Stimulated activated CD4-positive, alpha-beta T cell treated with anti-CD3 and anti-CD28 coated beads, TNF-alpha, amount 100 ng/mL, for 48 hours (primary cell): ENCODE data around the gene SQOR.

Experiments
- DNase-seq, 3 donors: peaks; one replicate each; pipeline ENCODE4 v3.0.0-alpha.2; 2020; ENCODE audit warnings: low read depth in 3 of 3

The SQOR gene

GRCh38 chr15:45660231-45660979 is 25.6 kb downstream of the SQOR start:
- no peak for DNase-seq

- no peak for DNase-seq
Measured at GRCh38 chr15:45662375-45662774, 27.5 kb downstream of the SQOR start.

GRCh38 chr15:45664451-45664850 is 29.6 kb downstream of the SQOR start:
- DNase-seq, result no peak

GRCh38 chr15:45665261-45665660 is 30.4 kb downstream of the SQOR start:
- no peak for DNase-seq

GRCh38 chr15:45666119-45666875 is 31.5 kb downstream of the SQOR start:
- no peak for DNase-seq

- DNase-seq, result no peak
Measured at GRCh38 chr15:45667002-45667401, 32.2 kb downstream of the SQOR start.

GRCh38 chr15:45668386-45668785 is 33.6 kb downstream of the SQOR start:
- DNase-seq, result no peak

- no peak for DNase-seq
Measured at GRCh38 chr15:45669422-45669821, 34.6 kb downstream of the SQOR start.

- no peak for DNase-seq
Measured at GRCh38 chr15:45670091-45670490, 35.3 kb downstream of the SQOR start.

GRCh38 chr15:45670511-45670910 is 35.7 kb downstream of the SQOR start:
- DNase-seq, result no peak

GRCh38 chr15:45674677-45675076 is 39.8 kb downstream of the SQOR start:
- no peak for DNase-seq

- DNase-seq, result no peak
Measured at GRCh38 chr15:45677797-45678196, 43.0 kb downstream of the SQOR start.

- DNase-seq, result no peak
Measured at GRCh38 chr15:45678459-45679178, 43.8 kb downstream of the SQOR start.

- no peak for DNase-seq
Measured at GRCh38 chr15:45684533-45684932, 49.7 kb downstream of the SQOR start.

GRCh38 chr15:45689616-45690015 is 54.8 kb downstream of the SQOR start:
- DNase-seq, result no peak

GRCh38 chr15:45690581-45691260 is 55.9 kb downstream of the SQOR start:
- no peak for DNase-seq

GRCh38 chr15:45701108-45701507 is 66.3 kb downstream of the SQOR start:
- no peak for DNase-seq

GRCh38 chr15:45702041-45702440 is 67.2 kb downstream of the SQOR start:
- no peak for DNase-seq

- no peak for DNase-seq
Measured at GRCh38 chr15:45703670-45704328, 69.0 kb downstream of the SQOR start.

- no peak for DNase-seq
Measured at GRCh38 chr15:45704329-45705249, 69.8 kb downstream of the SQOR start.
